Measurements from ENCODE around the gene MTARC2.
"Not testable (repeated sequence)": the region's sequence is repeated elsewhere in the genome, so short reads cannot be mapped to it uniquely, and the experiment has no call there.

MTARC2 gene

DNA sequence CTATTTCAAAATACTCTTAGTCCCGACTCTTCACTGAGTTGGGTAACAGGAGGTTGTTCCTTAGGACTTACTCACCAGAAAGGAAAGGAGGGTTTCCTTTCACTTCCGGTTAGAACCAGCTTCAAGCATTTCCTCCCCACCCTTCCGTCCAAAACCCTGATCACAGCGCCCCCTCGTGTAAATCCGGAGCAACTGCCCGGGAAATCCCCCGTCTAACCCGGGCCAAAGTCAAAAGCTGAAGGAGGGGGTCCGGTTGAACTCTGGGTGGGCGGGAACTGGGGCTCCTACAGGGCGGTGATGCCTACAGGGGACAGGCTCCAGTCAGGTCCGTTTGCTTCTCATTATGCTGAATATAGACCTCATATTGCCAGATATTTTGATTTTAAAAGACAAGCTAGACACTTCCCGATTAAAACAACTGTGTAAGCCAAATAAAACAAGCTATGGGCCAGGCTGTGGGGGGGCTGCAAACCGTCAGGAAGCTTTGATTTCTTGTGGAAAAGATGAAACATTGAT is 15.0 kb upstream of the MTARC2 start:
- Histone ChIP-seq H3K27ac (ENCODE audit: low read length) (peak overlapping the region; percentile 70), H3K9me3 (ENCODE audit: control insufficient read depth in 1 of 2, low read length in 2 of 2) (no peaks in the 10 kb centered on the region), H3K27me3 (ENCODE audit: low read depth, low read length) (no peaks in the 10 kb centered on the region), H3K36me3 (ENCODE audit: control insufficient read depth in 1 of 2, insufficient read depth in 2 of 2, low read length in 2 of 2) (no peaks in the 10 kb centered on the region), H3K4me1 (ENCODE audit: control insufficient read depth in 1 of 2, insufficient read depth in 2 of 2, low read length in 2 of 2) (peaks cover 0 to 6% of the 10 kb centered on the region in 2 donors), H3K4me3 (ENCODE audit: low read depth in 1 of 2, low read length in 2 of 2) (peak overlapping the region; percentile 40 to 55)

DNA sequence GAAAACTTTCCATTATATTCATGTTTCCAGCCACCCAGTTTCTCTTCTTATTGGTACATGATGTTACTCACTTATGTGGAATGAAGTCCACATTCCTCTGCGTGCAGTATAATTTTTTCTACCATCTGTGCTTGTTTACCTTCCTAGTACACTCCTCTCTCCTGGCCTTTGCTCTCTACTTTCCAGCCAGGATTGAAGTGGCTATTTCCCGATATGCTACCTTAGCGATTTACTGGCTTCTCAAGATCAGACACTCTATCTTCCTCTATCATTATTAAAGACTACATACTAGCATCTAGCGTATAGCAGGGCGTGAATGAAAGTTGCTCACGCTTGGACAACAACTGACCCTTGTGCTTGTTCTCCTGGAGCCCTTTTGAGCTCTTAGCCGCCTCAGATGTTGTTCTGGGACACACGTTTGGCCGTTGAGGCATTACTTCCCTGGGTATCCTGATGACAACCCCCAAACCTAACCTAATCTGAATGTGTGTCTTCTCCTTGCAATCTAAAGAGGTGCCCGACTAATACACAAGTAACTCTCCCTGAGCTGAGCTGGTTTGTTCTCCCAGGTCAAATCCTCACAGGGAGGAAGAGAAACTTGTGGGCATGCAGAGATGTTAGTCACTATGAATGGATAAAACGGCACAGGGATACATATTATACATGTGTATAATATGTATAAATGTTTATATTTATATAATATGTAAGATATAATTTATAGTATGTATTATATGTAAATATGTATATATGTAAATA is 13.4 kb upstream of the MTARC2 start:
- Histone ChIP-seq H3K27ac (ENCODE audit: low read length) (no peak overlapping the region), H3K4me3 (ENCODE audit: low read depth in 1 of 2, low read length in 2 of 2) (no peak overlapping the region)

DNA sequence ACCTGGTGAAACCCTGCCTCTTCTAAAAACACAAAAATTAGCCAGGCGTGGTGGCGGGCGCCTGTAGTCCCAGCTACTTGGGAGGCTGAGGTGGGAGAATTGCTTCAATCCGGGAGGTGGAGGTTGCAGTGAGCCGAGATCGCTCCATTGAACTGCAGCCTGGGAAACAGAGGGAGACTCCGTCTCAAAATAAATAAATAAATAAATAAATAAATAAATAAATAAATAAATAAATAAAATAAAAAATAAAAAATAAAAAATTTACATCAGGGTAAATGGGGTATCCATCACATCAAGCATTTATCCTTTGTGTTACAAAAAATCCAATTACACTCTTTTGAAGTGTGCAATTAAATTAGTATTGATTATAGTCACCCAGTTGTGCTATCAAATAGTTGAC is 11.8 kb upstream of the MTARC2 start:
- H3K36me3 ChIP-seq (ENCODE audit: control insufficient read depth in 1 of 2, insufficient read depth in 2 of 2, low read length in 2 of 2); H3K27me3 ChIP-seq (ENCODE audit: low read depth, low read length); H3K4me3 ChIP-seq (ENCODE audit: low read depth in 1 of 2, low read length in 2 of 2); H3K27ac ChIP-seq (ENCODE audit: low read length); H3K4me1 ChIP-seq (ENCODE audit: control insufficient read depth in 1 of 2, insufficient read depth in 2 of 2, low read length in 2 of 2); H3K9me3 ChIP-seq (ENCODE audit: control insufficient read depth in 1 of 2, low read length in 2 of 2): not testable (repeated sequence)

More for the DNA sequence above, 13.4 kb upstream of the MTARC2 start:
- H3K9me3 ChIP-seq (ENCODE audit: control insufficient read depth in 1 of 2, low read length in 2 of 2) = no peaks in the 10 kb centered on the region
- H3K4me1 ChIP-seq (ENCODE audit: control insufficient read depth in 1 of 2, insufficient read depth in 2 of 2, low read length in 2 of 2) = peaks cover 0 to 6% of the 10 kb centered on the region in 2 donors
- no peaks in the 10 kb centered on the region for H3K27me3 ChIP-seq (ENCODE audit: low read depth, low read length)
- H3K36me3 ChIP-seq (ENCODE audit: control insufficient read depth in 1 of 2, insufficient read depth in 2 of 2, low read length in 2 of 2) = no peaks in the 10 kb centered on the region

DNA sequence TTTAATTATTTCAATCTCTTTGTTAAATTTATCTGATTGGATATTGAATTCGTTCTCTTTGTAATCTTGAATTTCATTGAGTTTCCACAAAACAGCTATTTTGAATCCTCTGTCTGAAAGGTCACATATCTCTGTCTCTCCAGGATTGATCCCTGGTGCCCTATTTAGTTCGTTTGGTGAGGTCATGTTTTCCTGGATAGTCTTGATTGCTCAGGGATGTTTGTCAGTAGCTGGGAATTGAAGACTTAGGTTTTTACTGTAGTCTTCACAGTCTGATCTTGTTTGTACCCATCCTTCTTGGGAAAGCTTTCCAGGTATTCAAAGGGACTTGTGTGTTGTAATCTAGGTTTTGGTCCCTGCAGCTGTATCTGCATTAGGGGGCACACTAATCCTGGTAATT is 6.8 kb upstream of the MTARC2 start:
- Histone ChIP-seq H3K36me3 (ENCODE audit: control insufficient read depth in 1 of 2, insufficient read depth in 2 of 2, low read length in 2 of 2) (no peaks in the 10 kb centered on the region), H3K4me1 (ENCODE audit: control insufficient read depth in 1 of 2, insufficient read depth in 2 of 2, low read length in 2 of 2) (no peaks in the 10 kb centered on the region), H3K9me3 (ENCODE audit: control insufficient read depth in 1 of 2, low read length in 2 of 2) (no peaks in the 10 kb centered on the region), H3K27me3 (ENCODE audit: low read depth, low read length) (no peaks in the 10 kb centered on the region), H3K27ac (ENCODE audit: low read length) (no peak overlapping the region), H3K4me3 (ENCODE audit: low read depth in 1 of 2, low read length in 2 of 2) (no peak overlapping the region)

DNA sequence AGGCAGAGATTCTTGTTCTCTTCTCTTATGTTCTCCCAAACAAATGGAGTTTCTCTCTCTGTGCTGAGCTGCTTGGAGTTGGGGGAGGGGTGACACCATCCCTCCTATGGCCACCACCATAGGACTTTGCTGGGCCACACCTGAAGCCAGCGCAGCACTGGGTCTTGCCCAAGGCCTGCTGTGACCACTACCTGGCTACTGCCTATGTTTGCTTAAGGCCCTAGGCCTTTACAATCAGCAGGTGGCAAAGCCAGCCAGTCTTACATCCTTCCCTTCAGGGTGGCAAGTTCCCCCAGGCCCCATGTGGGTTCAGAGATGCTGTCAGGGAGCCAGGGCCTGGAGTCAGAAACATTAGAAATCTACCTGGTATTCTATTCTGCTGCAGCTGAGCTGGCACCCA is 6.3 kb upstream of the MTARC2 start:
- Histone ChIP-seq H3K27me3 (ENCODE audit: low read depth, low read length) (no peaks in the 10 kb centered on the region), H3K27ac (ENCODE audit: low read length) (no peak overlapping the region), H3K4me1 (ENCODE audit: control insufficient read depth in 1 of 2, insufficient read depth in 2 of 2, low read length in 2 of 2) (no peaks in the 10 kb centered on the region), H3K4me3 (ENCODE audit: low read depth in 1 of 2, low read length in 2 of 2) (no peak overlapping the region), H3K36me3 (ENCODE audit: control insufficient read depth in 1 of 2, insufficient read depth in 2 of 2, low read length in 2 of 2) (no peaks in the 10 kb centered on the region), H3K9me3 (ENCODE audit: control insufficient read depth in 1 of 2, low read length in 2 of 2) (no peaks in the 10 kb centered on the region)

DNA sequence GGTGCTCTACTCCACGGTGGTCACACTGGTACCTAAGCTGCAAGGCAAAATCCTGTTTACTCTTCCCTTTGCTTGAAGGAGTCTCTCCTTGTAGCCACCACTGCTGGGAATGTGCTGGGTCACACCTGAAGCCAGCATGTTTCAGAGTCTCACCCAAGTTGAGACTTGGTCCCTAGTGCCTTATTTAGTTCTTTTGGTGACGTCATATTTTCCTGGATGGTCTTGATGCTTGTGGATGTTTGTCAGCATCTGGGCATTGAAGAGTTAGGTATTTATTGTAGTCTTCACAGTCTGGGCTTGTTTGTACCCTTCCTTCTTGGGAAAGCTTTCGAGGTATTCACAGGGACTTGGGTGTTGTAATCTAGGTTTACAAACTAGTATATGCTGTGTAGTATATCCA is 5.6 kb upstream of the MTARC2 start:
- no peak overlapping the region for H3K4me3 ChIP-seq (ENCODE audit: low read depth in 1 of 2, low read length in 2 of 2)
- no peaks in the 10 kb centered on the region for H3K36me3 ChIP-seq (ENCODE audit: control insufficient read depth in 1 of 2, insufficient read depth in 2 of 2, low read length in 2 of 2)
- H3K27ac ChIP-seq (ENCODE audit: low read length) = no peak overlapping the region
- H3K27me3 ChIP-seq (ENCODE audit: low read depth, low read length) = no peaks in the 10 kb centered on the region
- no peaks in the 10 kb centered on the region for H3K9me3 ChIP-seq (ENCODE audit: control insufficient read depth in 1 of 2, low read length in 2 of 2)
- H3K4me1 ChIP-seq (ENCODE audit: control insufficient read depth in 1 of 2, insufficient read depth in 2 of 2, low read length in 2 of 2) = peaks cover 0 to 7% of the 10 kb centered on the region in 2 donors

DNA sequence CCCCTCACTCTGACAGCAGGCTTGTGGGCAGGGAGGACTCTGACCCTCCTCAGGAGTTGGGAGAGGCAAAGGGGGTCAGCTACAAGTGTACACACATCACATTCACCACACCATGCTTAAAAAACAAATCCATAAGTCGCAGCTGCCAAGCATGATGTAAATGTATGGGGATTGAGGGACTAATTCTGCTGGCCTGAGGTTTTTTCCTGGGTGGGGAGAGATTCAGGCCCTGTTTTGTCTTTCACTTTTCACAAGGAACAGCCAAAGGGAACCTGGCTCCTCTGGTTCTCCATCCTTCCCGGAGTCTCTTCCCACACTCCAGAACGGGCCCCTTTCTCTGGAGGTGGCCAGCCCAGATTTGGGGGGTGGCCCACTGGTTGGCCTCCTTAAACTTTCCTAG is 1.3 kb upstream of the MTARC2 start:
- no peaks in the 10 kb centered on the region for H3K36me3 ChIP-seq (ENCODE audit: control insufficient read depth in 1 of 2, insufficient read depth in 2 of 2, low read length in 2 of 2)
- peak overlapping the region in 1 of 2 donors; percentile 75 for H3K4me3 ChIP-seq (ENCODE audit: low read depth in 1 of 2, low read length in 2 of 2)
- H3K9me3 ChIP-seq (ENCODE audit: control insufficient read depth in 1 of 2, low read length in 2 of 2) = no peaks in the 10 kb centered on the region
- no peaks in the 10 kb centered on the region for H3K27me3 ChIP-seq (ENCODE audit: low read depth, low read length)
- no peak overlapping the region for H3K27ac ChIP-seq (ENCODE audit: low read length)
- H3K4me1 ChIP-seq (ENCODE audit: control insufficient read depth in 1 of 2, insufficient read depth in 2 of 2, low read length in 2 of 2) = peaks cover 24 to 30% of the 10 kb centered on the region in 2 donors

DNA sequence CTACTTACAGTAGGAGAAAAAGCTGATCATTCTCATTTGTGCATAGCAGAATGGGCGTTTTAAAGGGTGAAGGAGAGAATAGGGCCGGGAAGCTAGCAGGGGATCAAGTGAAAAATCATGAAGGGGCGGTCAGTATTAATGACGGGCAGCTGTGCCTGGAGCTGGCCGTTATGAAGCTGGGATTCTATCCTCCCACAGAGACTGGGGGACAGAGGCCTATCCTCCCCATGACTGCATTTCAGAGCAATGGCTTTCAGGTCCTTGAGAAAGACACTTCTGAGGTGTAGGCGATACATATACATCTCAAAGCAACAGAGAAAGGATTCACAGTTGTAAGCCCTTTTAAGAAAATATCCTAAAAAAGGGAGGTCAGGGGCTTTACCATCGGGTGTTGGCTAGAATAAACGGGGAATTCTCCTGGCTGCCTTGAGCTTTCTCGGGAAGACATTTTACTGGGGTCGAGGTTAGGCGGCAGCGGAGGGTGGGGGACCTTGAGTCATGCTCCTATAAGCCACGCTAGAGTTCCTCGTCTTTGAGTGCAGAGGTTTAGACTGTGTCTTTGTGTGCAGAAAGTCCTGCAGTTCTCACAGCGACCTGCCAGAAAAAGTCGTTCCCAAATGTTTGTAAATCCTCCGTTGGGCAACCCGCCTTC is 559 bp upstream of the MTARC2 start:
- peaks cover 26 to 33% of the 10 kb centered on the region in 2 donors for H3K4me1 ChIP-seq (ENCODE audit: control insufficient read depth in 1 of 2, insufficient read depth in 2 of 2, low read length in 2 of 2)

DNA sequence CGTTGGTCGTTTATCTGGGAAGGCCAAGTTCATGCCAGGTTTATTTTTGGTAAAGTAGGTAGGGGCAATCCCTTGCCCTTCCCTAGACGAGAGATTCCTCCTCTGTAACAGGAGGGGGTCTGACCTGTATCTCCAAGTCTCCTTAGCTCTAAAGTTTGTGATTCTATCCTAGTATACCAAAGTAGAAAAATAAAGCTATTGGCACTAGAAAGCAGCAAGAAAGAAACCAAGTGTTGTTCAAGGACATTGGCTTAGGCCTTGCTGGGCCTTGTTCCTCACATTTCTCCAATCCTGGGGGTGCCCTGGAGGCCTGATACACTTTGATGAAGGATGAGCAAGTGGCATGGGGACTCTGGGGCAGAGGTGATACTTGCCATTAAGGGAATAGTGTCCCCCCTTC is 814 bp downstream of the MTARC2 start:
- H3K4me1 ChIP-seq (ENCODE audit: control insufficient read depth in 1 of 2, insufficient read depth in 2 of 2, low read length in 2 of 2) = peaks cover 26 to 33% of the 10 kb centered on the region in 2 donors
- peak overlapping the region; percentile 50 for H3K27ac ChIP-seq (ENCODE audit: low read length)
- no peaks in the 10 kb centered on the region for H3K36me3 ChIP-seq (ENCODE audit: control insufficient read depth in 1 of 2, insufficient read depth in 2 of 2, low read length in 2 of 2)
- H3K9me3 ChIP-seq (ENCODE audit: control insufficient read depth in 1 of 2, low read length in 2 of 2) = no peaks in the 10 kb centered on the region
- peak overlapping the region; percentile 75 to 80 for H3K4me3 ChIP-seq (ENCODE audit: low read depth in 1 of 2, low read length in 2 of 2)
- H3K27me3 ChIP-seq (ENCODE audit: low read depth, low read length) = no peaks in the 10 kb centered on the region

More for the DNA sequence above, 559 bp upstream of the MTARC2 start:
- Histone ChIP-seq H3K9me3 (ENCODE audit: control insufficient read depth in 1 of 2, low read length in 2 of 2) (no peaks in the 10 kb centered on the region), H3K27me3 (ENCODE audit: low read depth, low read length) (no peaks in the 10 kb centered on the region), H3K36me3 (ENCODE audit: control insufficient read depth in 1 of 2, insufficient read depth in 2 of 2, low read length in 2 of 2) (no peaks in the 10 kb centered on the region), H3K4me3 (ENCODE audit: low read depth in 1 of 2, low read length in 2 of 2) (peak overlapping the region; percentile 75 to 80), H3K27ac (ENCODE audit: low read length) (peak overlapping the region; percentile 65)

DNA sequence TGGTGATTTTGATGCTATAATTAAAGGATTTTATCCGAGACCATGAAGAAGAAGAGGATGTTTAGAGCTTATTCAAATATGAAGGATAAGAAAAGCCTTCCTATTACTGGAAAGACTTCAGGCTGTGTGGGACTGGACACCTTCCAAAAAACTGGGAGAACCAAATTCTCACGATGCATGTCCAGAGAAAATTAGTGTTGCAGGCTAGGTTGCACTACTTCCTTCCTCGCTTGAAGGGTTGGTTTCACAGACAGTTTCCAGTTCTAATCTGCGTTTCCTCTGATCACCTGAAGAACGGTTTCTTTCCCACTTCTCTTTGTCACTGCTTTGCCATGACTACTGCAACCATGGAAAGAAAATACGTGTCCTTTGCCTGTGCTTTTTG is 2.0 kb downstream of the MTARC2 start:
- H3K27ac ChIP-seq (ENCODE audit: low read length) = peak overlapping the region; percentile 31
- peak overlapping the region; percentile 41 to 75 for H3K4me3 ChIP-seq (ENCODE audit: low read depth in 1 of 2, low read length in 2 of 2)
- H3K4me1 ChIP-seq (ENCODE audit: control insufficient read depth in 1 of 2, insufficient read depth in 2 of 2, low read length in 2 of 2) = peaks cover 26 to 33% of the 10 kb centered on the region in 2 donors
- H3K27me3 ChIP-seq (ENCODE audit: low read depth, low read length) = no peaks in the 10 kb centered on the region
- H3K9me3 ChIP-seq (ENCODE audit: control insufficient read depth in 1 of 2, low read length in 2 of 2) = no peaks in the 10 kb centered on the region
- peaks cover 3% of the 10 kb centered on the region in 2 donors for H3K36me3 ChIP-seq (ENCODE audit: control insufficient read depth in 1 of 2, insufficient read depth in 2 of 2, low read length in 2 of 2)

DNA sequence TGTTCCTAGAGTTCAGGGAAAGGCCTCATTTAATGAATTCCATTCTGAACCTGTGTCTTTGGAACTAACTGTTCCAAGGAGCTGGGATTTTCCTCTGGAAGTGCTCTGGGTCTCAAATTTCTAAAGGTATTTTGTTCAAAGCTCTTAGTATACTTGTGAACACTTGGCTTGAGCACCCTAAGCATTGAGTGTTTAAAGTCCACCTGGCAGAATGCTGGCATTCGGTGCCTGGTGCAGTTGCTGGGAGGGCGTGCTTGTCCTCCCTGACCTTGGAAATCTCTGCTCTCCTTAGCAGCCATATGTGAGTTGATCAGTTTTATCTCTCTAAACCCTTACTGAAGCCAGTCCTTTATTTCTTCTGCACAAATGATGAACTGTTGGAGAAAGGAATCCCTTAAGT is 3.0 kb downstream of the MTARC2 start:
- Histone ChIP-seq H3K4me3 (ENCODE audit: low read depth in 1 of 2, low read length in 2 of 2) (peak overlapping the region; percentile 41 to 75), H3K36me3 (ENCODE audit: control insufficient read depth in 1 of 2, insufficient read depth in 2 of 2, low read length in 2 of 2) (peaks cover 13% of the 10 kb centered on the region in 2 donors), H3K27ac (ENCODE audit: low read length) (peak overlapping the region; percentile 31), H3K4me1 (ENCODE audit: control insufficient read depth in 1 of 2, insufficient read depth in 2 of 2, low read length in 2 of 2) (peaks cover 26 to 33% of the 10 kb centered on the region in 2 donors), H3K9me3 (ENCODE audit: control insufficient read depth in 1 of 2, low read length in 2 of 2) (no peaks in the 10 kb centered on the region), H3K27me3 (ENCODE audit: low read depth, low read length) (no peaks in the 10 kb centered on the region)

All from muscle layer of duodenum (tissue), 2 donors.